Stimulated activated CD4-positive, alpha-beta T cell treated with anti-CD3 and anti-CD28 coated beads, Interleukin-1b, Interleukin-23, amount 100 ng/mL, for 48 hours (primary cell): Measurements from ENCODE around the gene ACAD8.
A peak's percentile ranks its signal among the peaks of the same experiment; 100 is the strongest.

Source experiments
- DNase-seq: peaks from one replicate; pipeline ENCODE4 v3.0.0-alpha.2; 2020

The ACAD8 gene

GRCh38 chr11:134253188-134253993 lies at the start of gene ACAD8, which contains the start of gene THYN1:
TSS of gene ACAD8 (plus strand) at chr11:134253568. CDS start at chr11:134253601, 33 bp downstream.
TSS of gene THYN1 (minus strand) at chr11:134253352. CDS start at chr11:134252882, 470 bp downstream.
- peak; percentile 97 for DNase-seq

GRCh38 chr11:134205729-134206128 lies 47.6 kb upstream of the ACAD8 start:
- DNase-seq: no peak

- DNase-seq: no peak
These were observed 47.2 kb upstream of the ACAD8 start for GRCh38 chr11:134206185-134206584.

GRCh38 chr11:134207538-134208239 lies 45.7 kb upstream of the ACAD8 start:
- DNase-seq: peak; percentile 63

GRCh38 chr11:134215836-134216235 lies 37.5 kb upstream of the ACAD8 start:
- no peak for DNase-seq

- DNase-seq: no peak
These were observed 36.6 kb upstream of the ACAD8 start for GRCh38 chr11:134216816-134217215.

- DNase-seq: no peak
These were observed 30.2 kb upstream of the ACAD8 start for GRCh38 chr11:134223121-134223520.

GRCh38 chr11:134223836-134224709 lies 29.3 kb upstream of the ACAD8 start, which contains the start of the genes NCAPD3 and VPS26B:
TSS of gene NCAPD3 (minus strand) at chr11:134223967. CDS start at chr11:134223926, 41 bp downstream.
TSS of gene VPS26B (plus strand) at chr11:134224671. CDS start at chr11:134225123, 452 bp downstream.
- DNase-seq: peak; percentile 96

GRCh38 chr11:134224710-134225664 lies 28.4 kb upstream of the ACAD8 start:
- peak; percentile 73 for DNase-seq

- DNase-seq: no peak
These were observed 26.5 kb upstream of the ACAD8 start for GRCh38 chr11:134226806-134227325.

- DNase-seq: peak; percentile 37
These were observed 24.7 kb upstream of the ACAD8 start for GRCh38 chr11:134228625-134229024.

- DNase-seq: no peak
These were observed 24.1 kb upstream of the ACAD8 start for GRCh38 chr11:134229126-134229790.

GRCh38 chr11:134230339-134230738 lies 23.0 kb upstream of the ACAD8 start:
- DNase-seq: no peak

GRCh38 chr11:134231958-134232659 lies 21.3 kb upstream of the ACAD8 start:
- DNase-seq: no peak

GRCh38 chr11:134233729-134234179 lies 19.6 kb upstream of the ACAD8 start:
- no peak for DNase-seq

GRCh38 chr11:134235399-134235798 lies 18.0 kb upstream of the ACAD8 start:
- no peak for DNase-seq

- DNase-seq: no peak
These were observed 16.4 kb upstream of the ACAD8 start for GRCh38 chr11:134236834-134237556.

GRCh38 chr11:134237557-134237922 lies 15.8 kb upstream of the ACAD8 start:
- DNase-seq: no peak

- no peak for DNase-seq
These were observed 14.4 kb upstream of the ACAD8 start for GRCh38 chr11:134238956-134239355.
